ENCODE results near the gene VPS13D.

Gene VPS13D

DNA sequence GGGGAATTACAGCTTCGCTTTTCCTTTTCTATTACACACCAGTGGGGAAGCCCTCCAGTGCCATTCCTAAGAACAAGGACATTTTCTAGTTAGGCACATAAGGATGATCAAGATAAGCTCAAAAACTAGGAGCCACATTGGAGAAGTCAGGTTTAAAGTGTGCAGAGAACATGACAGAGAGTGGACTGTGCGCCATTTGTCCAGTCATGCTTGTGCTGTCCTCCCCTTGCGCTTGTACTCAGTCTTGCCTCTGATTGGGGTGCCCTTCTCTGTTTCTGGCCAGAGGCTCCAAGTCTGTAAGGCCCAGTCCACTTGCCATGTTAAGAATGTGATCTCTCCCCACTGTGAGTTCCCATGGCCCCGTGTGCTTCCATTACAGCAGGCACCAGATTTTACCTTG is 198.5 kb downstream of the VPS13D start:
- H3K4me3 ChIP-seq (replicated peaks in 1 of 2; ENCODE audit: low read depth in 2 of 2, low read length in 2 of 2) = no peak overlapping the region
- TF ChIP-seq, protein P1, sequence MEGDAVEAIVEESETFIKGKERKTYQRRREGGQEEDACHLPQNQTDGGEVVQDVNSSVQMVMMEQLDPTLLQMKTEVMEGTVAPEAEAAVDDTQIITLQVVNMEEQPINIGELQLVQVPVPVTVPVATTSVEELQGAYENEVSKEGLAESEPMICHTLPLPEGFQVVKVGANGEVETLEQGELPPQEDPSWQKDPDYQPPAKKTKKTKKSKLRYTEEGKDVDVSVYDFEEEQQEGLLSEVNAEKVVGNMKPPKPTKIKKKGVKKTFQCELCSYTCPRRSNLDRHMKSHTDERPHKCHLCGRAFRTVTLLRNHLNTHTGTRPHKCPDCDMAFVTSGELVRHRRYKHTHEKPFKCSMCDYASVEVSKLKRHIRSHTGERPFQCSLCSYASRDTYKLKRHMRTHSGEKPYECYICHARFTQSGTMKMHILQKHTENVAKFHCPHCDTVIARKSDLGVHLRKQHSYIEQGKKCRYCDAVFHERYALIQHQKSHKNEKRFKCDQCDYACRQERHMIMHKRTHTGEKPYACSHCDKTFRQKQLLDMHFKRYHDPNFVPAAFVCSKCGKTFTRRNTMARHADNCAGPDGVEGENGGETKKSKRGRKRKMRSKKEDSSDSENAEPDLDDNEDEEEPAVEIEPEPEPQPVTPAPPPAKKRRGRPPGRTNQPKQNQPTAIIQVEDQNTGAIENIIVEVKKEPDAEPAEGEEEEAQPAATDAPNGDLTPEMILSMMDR (IDR thresholded peaks at IDR 0.05; ENCODE audit: low read depth, low read length) = no peak
- DNase-seq (ENCODE audit: low read depth in 2 of 2) = no peak

DNA sequence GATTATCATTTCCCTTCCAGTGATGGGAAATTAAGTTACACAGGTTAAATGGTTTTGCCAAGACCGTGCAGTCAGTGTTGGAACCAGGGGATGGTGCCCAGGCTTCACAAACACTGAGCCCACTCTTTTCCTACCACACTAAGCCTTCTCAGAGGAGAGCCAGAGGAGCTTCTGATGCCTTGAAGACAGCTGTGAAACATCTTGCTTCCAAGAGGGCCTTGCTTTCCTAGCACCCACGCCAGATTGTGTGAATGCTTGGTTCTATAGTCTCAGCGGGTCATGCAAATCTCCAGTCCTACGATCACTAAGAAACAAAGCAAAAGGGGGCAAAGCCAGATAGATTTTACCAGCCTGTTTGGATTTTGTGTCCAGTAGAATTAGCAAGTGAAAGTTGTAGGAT is 200.7 kb downstream of the VPS13D start:
- TF ChIP-seq, protein P1 (IDR thresholded peaks at IDR 0.05; ENCODE audit: low read depth, low read length) = no peak
- DNase-seq (ENCODE audit: low read depth in 2 of 2) = no peak
- no peak overlapping the region for H3K4me3 ChIP-seq (replicated peaks in 1 of 2; ENCODE audit: low read depth in 2 of 2, low read length in 2 of 2)

DNA sequence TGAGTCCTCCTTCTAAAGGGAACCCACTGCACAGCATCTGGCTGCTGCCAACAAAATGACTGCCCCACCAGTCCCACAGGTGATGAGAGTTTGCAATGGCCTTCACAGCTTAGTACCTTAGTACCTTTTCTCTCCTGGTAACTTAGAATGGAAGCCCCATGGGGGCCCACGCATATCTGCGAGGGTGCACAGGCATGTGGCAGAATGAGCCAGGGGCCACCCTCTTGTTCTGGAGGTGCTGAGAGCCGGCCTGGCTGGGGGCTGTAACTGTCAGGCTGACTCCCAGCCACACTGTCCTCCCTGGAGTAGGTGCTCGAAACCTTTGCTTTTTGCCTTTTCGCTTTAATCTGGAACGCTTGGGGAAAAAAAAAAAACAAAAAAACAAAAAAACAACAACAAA is 203.1 kb downstream of the VPS13D start:
- DNase-seq (ENCODE audit: low read depth in 2 of 2) = no peak
- TF ChIP-seq, protein P1 (IDR thresholded peaks at IDR 0.05; ENCODE audit: low read depth, low read length) = no peak

DNA sequence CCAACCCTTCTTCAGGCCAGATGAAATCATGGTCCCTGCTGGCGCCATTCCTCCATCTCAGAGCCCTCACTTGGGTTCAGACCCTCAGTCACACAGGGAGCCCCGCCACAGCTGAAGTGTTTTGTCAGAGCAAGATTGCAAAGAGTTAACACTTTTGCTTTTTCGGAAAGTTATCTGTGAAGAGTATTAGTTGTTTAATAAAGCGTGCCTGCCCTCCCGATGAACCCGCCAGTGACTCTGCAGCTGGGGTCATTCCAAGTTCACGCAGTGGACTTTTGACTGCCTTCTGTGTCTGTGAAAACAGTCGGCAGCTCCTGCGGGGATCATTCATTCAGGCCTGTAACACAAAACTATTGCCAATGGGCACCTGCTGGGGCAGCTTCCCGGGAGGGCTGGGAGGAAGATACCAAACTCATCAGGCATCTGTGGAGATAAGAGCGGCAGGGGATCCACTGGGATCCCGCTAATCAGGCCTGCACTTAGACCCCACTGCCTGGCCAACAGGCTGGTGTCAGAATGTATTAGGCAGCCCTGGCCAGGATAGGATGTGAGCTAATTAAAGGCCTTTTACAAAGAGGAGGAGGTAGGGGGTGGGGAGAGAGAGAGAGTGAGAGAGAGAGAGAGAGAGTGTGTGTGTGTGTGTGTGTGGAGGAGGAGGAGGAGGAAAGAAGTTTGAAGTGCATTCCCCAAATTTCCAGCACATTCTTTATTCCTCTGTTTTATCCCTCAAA is 203.7 kb downstream of the VPS13D start:
- H3K4me3 ChIP-seq (replicated peaks in 1 of 2; ENCODE audit: low read depth in 2 of 2, low read length in 2 of 2) = no peak overlapping the region
- peak; percentile 49 to 54 for DNase-seq (ENCODE audit: low read depth in 2 of 2)
- TF ChIP-seq, protein P1 (IDR thresholded peaks at IDR 0.05; ENCODE audit: low read depth, low read length) = no peak

More for the DNA sequence above, 203.1 kb downstream of the VPS13D start:
- H3K4me3 ChIP-seq (replicated peaks in 1 of 2; ENCODE audit: low read depth in 2 of 2, low read length in 2 of 2) = no peak overlapping the region

DNA sequence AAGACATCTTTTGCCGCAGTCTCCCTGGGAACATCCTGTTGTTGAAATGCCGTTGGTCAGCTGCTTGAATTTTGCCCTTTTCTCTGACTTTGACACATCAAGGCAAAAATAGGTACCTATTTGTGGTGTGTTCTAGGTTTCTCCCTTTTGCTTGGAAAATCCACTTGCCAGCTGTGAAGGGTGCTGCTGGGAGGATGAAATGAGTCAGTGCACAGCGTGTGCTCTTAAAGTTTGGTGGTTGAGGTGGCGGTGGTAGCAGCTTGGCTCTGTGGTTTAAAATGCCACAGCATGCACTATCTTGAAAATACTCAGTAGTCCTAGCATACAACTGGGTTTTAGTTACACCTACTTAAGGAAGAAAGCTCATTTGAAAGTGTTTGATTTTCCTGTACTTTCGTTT is 204.3 kb downstream of the VPS13D start:
- peak; percentile 53 to 75 for DNase-seq (ENCODE audit: low read depth in 2 of 2)
- H3K4me3 ChIP-seq (replicated peaks in 1 of 2; ENCODE audit: low read depth in 2 of 2, low read length in 2 of 2) = no peak overlapping the region
- TF ChIP-seq, protein P1 (IDR thresholded peaks at IDR 0.05; ENCODE audit: low read depth, low read length) = no peak

DNA sequence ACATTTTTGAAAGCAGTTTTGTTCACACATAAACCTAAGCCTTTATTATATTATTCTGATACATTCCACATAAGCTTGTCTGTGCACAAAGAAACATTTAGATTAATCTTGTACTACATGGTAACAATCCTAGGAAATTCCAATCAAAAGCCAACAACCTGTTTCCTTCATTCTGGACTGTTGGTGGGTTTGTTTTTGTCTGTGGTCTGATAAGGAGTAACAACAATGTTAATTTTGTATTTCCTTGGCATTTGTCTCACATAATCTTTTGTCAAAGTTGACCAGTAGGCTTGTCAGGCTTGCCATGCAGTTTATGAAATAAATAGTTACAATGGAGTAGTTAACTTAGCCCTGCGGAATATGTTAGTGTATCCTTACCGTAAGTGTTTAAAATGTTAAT is 204.9 kb downstream of the VPS13D start:
- peak in 1 of 2 donors; percentile 44 for DNase-seq (ENCODE audit: low read depth in 2 of 2)
- H3K4me3 ChIP-seq (replicated peaks in 1 of 2; ENCODE audit: low read depth in 2 of 2, low read length in 2 of 2) = no peak overlapping the region
- TF ChIP-seq, protein P1 (IDR thresholded peaks at IDR 0.05; ENCODE audit: low read depth, low read length) = no peak
